Osteoblast (primary cell): ENCODE data around the gene CHN2. TPM values are rescaled to one million over a fixed set of nuclear protein-coding genes. Genes with fewer than 3 reads are reported as not detected.

ENCODE experiments used
- DNase-seq: peaks from one replicate; pipeline ENCODE4 v3.0.0; 2011; ENCODE audit warnings: low spot score, mixed read lengths; ENCODE audit not compliant: insufficient read length; ENCODE audit errors: missing footprints
- H2AFZ ChIP-seq: 2 replicates; pipeline ENCODE4 v1.6.0; 2011; ENCODE audit warnings: mild to moderate bottlenecking, low read length
- H3K27ac ChIP-seq: 2 replicates; pipeline ENCODE4 v1.5.1; 2011; ENCODE audit warnings: mild to moderate bottlenecking, low read depth, low read length, moderate library complexity
- H3K27me3 ChIP-seq: 2 replicates; pipeline ENCODE4 v1.6.0; 2012; ENCODE audit warnings: mild to moderate bottlenecking, control low read depth, inconsistent platforms, low read length, moderate library complexity; ENCODE audit not compliant: insufficient read depth
- H3K36me3 ChIP-seq: 2 replicates; pipeline ENCODE4 v1.5.1; 2011; ENCODE audit warnings: mild to moderate bottlenecking, low read length, control low read depth, moderate library complexity; ENCODE audit not compliant: insufficient read depth
- H3K4me1 ChIP-seq: 2 replicates; pipeline ENCODE4 v1.5.1; 2011; ENCODE audit warnings: mild to moderate bottlenecking, low read length, control low read depth, moderate library complexity; ENCODE audit not compliant: insufficient read depth
- H3K4me2 ChIP-seq: 2 replicates; pipeline ENCODE4 v1.6.0; 2011; ENCODE audit warnings: mild to moderate bottlenecking, low read length; ENCODE audit not compliant: insufficient read depth
- H3K4me3 ChIP-seq: fragments of 200-600 bp; sonication (generic); 3 replicates; pipeline ENCODE4 v1.5.1; 2012; ENCODE audit warnings: mild to moderate bottlenecking, low read length, inconsistent platforms; ENCODE audit not compliant: insufficient read depth
- H3K79me2 ChIP-seq: 2 replicates; pipeline ENCODE4 v1.6.0; 2012; ENCODE audit warnings: mild to moderate bottlenecking, low read length, control low read depth, inconsistent platforms; ENCODE audit not compliant: insufficient read depth
- H3K9me3 ChIP-seq: 2 replicates; pipeline ENCODE4 v1.5.1; 2011; ENCODE audit warnings: low read depth, low read length, control low read depth
- H4K20me1 ChIP-seq: 2 replicates; pipeline ENCODE4 v1.6.0; 2012; ENCODE audit warnings: mild to moderate bottlenecking, low read length, control low read depth; ENCODE audit not compliant: insufficient read depth
- total RNA-seq: library from RNA; depleted of rRNA; stranded (reverse); fragments of >200 nt; gene quantifications from 2 replicates; pipeline ENCODE4 v1.2.3, GENCODE V29; 2012
- TF ChIP-seq, protein P1 (sequence below): IDR thresholded peaks from 2 replicates; pipeline ENCODE4 v1.5.1; 2011; ENCODE audit warnings: mild to moderate bottlenecking, low read depth, low read length, moderate library complexity; ENCODE audit errors: extremely low read depth

CHN2 gene
- total RNA-seq, 1 donor, result under 0.01 TPM

DNA sequence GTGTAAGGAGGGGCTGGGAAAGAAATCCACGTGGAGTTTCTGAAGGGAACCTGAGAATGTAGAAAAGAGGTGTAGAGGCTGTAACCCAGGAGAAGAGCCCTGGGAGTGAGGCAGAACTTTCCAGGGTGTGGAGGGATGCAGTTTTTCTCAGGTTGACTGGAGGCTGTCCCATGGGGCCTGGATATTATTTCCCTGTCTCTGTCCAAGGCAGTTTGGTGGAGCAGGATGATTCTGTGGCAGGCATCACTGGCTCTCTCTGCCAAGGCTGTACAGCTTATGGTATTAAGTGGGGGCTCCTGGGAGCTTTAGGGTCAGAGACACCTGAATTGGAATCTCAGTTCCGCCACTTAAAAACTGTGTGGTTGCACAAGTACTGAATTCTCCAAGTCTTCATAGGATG is 81.6 kb downstream of the CHN2 start:
- H3K79me2 ChIP-seq, result no peaks in the 10 kb centered on the region
- H2AFZ ChIP-seq, result no peak overlapping the region
- no peak overlapping the region for H3K27ac ChIP-seq
- no peaks in the 10 kb centered on the region for H3K36me3 ChIP-seq
- H3K4me3 ChIP-seq, result no peak overlapping the region
- no peak overlapping the region for H3K4me2 ChIP-seq
- no peaks in the 10 kb centered on the region for H3K9me3 ChIP-seq
- no peak for DNase-seq
- H3K27me3 ChIP-seq, result peaks cover 18% of the 10 kb centered on the region
- H3K4me1 ChIP-seq, result no peaks in the 10 kb centered on the region
- H4K20me1 ChIP-seq, result no peaks in the 10 kb centered on the region
- TF ChIP-seq, protein P1, sequence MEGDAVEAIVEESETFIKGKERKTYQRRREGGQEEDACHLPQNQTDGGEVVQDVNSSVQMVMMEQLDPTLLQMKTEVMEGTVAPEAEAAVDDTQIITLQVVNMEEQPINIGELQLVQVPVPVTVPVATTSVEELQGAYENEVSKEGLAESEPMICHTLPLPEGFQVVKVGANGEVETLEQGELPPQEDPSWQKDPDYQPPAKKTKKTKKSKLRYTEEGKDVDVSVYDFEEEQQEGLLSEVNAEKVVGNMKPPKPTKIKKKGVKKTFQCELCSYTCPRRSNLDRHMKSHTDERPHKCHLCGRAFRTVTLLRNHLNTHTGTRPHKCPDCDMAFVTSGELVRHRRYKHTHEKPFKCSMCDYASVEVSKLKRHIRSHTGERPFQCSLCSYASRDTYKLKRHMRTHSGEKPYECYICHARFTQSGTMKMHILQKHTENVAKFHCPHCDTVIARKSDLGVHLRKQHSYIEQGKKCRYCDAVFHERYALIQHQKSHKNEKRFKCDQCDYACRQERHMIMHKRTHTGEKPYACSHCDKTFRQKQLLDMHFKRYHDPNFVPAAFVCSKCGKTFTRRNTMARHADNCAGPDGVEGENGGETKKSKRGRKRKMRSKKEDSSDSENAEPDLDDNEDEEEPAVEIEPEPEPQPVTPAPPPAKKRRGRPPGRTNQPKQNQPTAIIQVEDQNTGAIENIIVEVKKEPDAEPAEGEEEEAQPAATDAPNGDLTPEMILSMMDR, result no peak

DNA sequence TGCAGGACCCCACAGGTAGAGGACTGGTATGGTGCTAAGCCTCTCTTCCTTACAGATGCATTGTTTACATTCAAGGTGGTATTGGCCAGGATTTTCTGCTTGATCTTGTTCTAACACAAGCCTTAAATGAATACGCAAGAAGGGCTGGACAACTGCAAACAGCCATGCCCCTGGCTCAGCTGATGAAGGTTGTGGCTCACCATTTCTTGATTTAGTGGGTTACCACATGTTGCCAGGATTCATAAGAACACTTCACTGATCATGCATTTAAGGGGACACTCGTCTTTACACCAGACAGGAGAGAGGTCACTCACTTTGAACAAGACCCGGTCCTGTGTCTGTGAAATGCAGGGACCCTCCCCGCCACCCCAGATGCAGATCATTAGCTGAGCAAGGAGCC is 82.2 kb downstream of the CHN2 start:
- no peak overlapping the region for H3K4me3 ChIP-seq
- H3K4me1 ChIP-seq, result no peaks in the 10 kb centered on the region
- H4K20me1 ChIP-seq, result no peaks in the 10 kb centered on the region
- DNase-seq, result no peak
- no peak overlapping the region for H3K4me2 ChIP-seq
- no peak overlapping the region for H2AFZ ChIP-seq
- TF ChIP-seq, protein P1, result no peak
- peaks cover 20% of the 10 kb centered on the region for H3K27me3 ChIP-seq
- no peak overlapping the region for H3K27ac ChIP-seq
- no peaks in the 10 kb centered on the region for H3K36me3 ChIP-seq
- no peaks in the 10 kb centered on the region for H3K9me3 ChIP-seq
- H3K79me2 ChIP-seq, result no peaks in the 10 kb centered on the region

DNA sequence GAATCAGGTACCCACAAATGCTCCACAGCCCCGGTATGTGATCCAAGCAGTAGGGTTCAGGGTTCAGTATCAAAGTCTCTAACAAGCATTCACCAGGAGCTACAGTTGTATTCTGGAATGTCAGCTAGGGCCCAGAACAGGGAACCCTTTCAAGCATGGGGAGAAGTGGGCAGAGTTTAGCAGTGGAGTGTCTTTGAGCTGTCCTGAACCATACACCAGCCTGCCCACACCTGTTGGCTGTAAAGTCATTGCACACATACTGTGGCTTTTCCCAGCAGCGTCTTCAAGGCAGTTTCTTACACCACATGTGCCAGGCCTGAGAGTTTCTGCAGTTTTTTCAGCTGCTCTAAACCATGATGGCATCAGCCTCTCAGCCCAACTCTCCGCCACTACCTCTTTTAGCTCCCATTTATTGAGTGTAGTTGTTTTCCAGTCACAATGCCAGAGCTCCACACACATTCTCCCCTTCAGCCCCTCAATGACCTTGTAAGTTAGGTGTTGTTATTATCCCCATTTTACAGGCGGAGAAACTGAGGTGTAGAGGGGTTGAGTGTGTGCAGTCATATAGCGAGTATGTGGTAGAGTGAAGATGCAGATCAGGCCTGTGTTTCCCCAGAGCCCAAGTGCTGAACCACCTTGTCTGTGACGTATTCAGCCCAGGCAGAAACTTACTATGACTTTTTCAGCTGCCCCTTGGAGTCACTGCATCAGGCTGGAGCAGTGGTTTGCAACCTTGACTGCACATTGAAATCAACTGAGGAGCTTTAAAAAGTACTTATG is 83.1 kb downstream of the CHN2 start:
- TF ChIP-seq, protein P1, result no peak
- H2AFZ ChIP-seq, result no peak overlapping the region
- no peaks in the 10 kb centered on the region for H3K9me3 ChIP-seq
- DNase-seq, result no peak
- H3K79me2 ChIP-seq, result no peaks in the 10 kb centered on the region
- H3K4me2 ChIP-seq, result no peak overlapping the region
- H3K27ac ChIP-seq, result no peak overlapping the region
- H3K4me1 ChIP-seq, result no peaks in the 10 kb centered on the region
- H3K36me3 ChIP-seq, result no peaks in the 10 kb centered on the region
- no peaks in the 10 kb centered on the region for H4K20me1 ChIP-seq
- H3K27me3 ChIP-seq, result peaks cover 19% of the 10 kb centered on the region
- H3K4me3 ChIP-seq, result no peak overlapping the region

DNA sequence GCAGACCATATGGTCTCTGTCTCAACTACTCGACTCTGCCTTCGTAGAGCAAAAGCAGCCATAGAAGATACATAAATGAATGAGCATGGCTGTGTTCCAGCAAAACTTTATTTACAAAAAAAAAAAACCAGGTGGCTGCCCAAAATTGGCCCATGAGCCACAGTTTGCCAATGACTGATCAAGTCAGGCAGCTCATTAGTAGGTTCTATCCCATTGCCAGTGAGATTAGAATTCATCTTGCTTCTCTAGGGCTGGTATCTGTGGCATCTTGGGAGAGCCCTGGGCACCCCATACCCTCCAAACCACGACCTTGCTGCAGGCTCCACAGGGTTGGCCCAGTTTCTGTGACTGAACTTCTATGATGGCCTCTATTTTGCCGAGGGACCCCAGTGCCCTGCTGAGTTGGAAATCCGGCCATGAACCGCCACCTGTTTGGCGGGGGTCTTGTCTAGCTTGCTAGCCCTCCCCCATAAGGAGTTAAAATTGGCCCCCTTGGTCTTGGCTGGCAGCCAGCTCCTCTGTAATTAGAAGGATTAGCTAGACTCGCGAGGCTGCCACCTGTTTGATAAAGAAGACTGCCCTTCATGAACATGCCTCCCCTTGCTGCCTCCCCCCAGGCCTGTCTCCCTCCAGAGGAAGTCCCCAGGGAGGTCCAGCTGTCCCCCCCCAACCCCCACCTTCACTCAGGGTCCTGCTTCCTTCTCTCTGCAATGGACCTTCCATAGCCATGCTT is 83.9 kb downstream of the CHN2 start:
- no peak overlapping the region for H3K4me2 ChIP-seq
- no peaks in the 10 kb centered on the region for H3K4me1 ChIP-seq
- H3K79me2 ChIP-seq, result no peaks in the 10 kb centered on the region
- no peaks in the 10 kb centered on the region for H4K20me1 ChIP-seq
- H3K9me3 ChIP-seq, result no peaks in the 10 kb centered on the region
- H3K27me3 ChIP-seq, result peaks cover 25% of the 10 kb centered on the region
- H3K27ac ChIP-seq, result no peak overlapping the region
- no peaks in the 10 kb centered on the region for H3K36me3 ChIP-seq
- TF ChIP-seq, protein P1, result no peak
- no peak overlapping the region for H2AFZ ChIP-seq
- DNase-seq, result no peak
- H3K4me3 ChIP-seq, result no peak overlapping the region
